K562 (cell line): ENCODE data around the gene PNP. TPM values are rescaled to one million over a fixed set of nuclear protein-coding genes. Genes with fewer than 3 reads are reported as not detected.
A peak's percentile ranks its signal among the peaks of the same experiment; 100 is the strongest.

Source experiments
- BRF1 ChIP-seq: IDR thresholded peaks from 3 replicates; pipeline ENCODE4 v1.6.1; 2011; ENCODE audit warnings: borderline replicate concordance, mild to moderate bottlenecking; ENCODE audit not compliant: insufficient read length; ENCODE audit errors: extremely low read depth
- CHAMP1 ChIP-seq: fragments of 450-650 bp; IDR thresholded peaks from 2 replicates; pipeline ENCODE4 v1.6.1; 2016; ENCODE audit warnings: mild to moderate bottlenecking
- CTCFL ChIP-seq: IDR thresholded peaks from 2 replicates; pipeline ENCODE4 v1.6.1; 2011; ENCODE audit warnings: borderline replicate concordance, low read depth, mild to moderate bottlenecking, moderate library complexity, low read length; ENCODE audit not compliant: insufficient read depth, poor library complexity, severe bottlenecking
- NFRKB ChIP-seq: fragments of 450-650 bp; IDR thresholded peaks from 2 replicates; pipeline ENCODE4 v1.6.1; 2016; ENCODE audit warnings: low read depth
- ZNF318 ChIP-seq, 2 experiments: fragments of 450-650 bp; IDR thresholded peaks; 2 replicates each; pipeline ENCODE4 v1.6.1; 2016; ENCODE audit warnings: mild to moderate bottlenecking in 2 of 2, borderline replicate concordance in 1 of 2, low read depth in 1 of 2, moderate library complexity in 1 of 2
- polyA plus RNA-seq, 8 experiments: library from polyadenylated mRNA; depleted of rRNA in 4 of 8; stranded (reverse) in 5 of 8; unstranded in 3 of 8; fragments of >200 nt; fragmentation: Nextera tagmentation in 2 of 8; fragmentation: Illumina TruSeq in 1 of 8; extraction: Ambion mirVana in 2 of 8; extraction: Trizol in 1 of 8; gene quantifications; 2 replicates each; pipeline versions ENCODE4 v1.2.1 to v1.2.3, GENCODE V29; 2011 to 2014; ENCODE audit warnings: inconsistent platforms in 1 of 8, missing spikeins in 1 of 8
- total RNA-seq, 7 experiments: library from RNA; depleted of rRNA in 6 of 7; stranded (reverse); fragments of >200 nt in 6 of 7; fragmentation: Illumina TruSeq in 2 of 7; extraction: Trizol in 2 of 7; gene quantifications; 2 replicates each; pipeline versions ENCODE4 v1.2.1 to v1.2.3, GENCODE V29; 2011 to 2021; ENCODE audit warnings: low replicate concordance in 1 of 7
- TF ChIP-seq, protein P1 (sequence below), 2 experiments: IDR thresholded peaks; 2 replicates each; pipeline ENCODE4 v1.6.1; 2012; ENCODE audit warnings: improper control_type of control experiment in 2 of 2, low read depth in 2 of 2, low read length in 2 of 2, borderline replicate concordance in 1 of 2
- TF ChIP-seq, protein P2 (sequence below): sonication (generic); formaldehyde crosslinking; IDR thresholded peaks from 2 replicates; pipeline ENCODE4 v1.5.0; 2020; ENCODE audit warnings: missing genetic modification reagents

PNP gene
- total and polyA plus RNA-seq, 9 of the 15 experiments (the other 6 are each of a cell fraction or from before 2014, with no cell fraction given): 92.5 to 288 (median 137) TPM

- TF ChIP-seq, protein P1, sequence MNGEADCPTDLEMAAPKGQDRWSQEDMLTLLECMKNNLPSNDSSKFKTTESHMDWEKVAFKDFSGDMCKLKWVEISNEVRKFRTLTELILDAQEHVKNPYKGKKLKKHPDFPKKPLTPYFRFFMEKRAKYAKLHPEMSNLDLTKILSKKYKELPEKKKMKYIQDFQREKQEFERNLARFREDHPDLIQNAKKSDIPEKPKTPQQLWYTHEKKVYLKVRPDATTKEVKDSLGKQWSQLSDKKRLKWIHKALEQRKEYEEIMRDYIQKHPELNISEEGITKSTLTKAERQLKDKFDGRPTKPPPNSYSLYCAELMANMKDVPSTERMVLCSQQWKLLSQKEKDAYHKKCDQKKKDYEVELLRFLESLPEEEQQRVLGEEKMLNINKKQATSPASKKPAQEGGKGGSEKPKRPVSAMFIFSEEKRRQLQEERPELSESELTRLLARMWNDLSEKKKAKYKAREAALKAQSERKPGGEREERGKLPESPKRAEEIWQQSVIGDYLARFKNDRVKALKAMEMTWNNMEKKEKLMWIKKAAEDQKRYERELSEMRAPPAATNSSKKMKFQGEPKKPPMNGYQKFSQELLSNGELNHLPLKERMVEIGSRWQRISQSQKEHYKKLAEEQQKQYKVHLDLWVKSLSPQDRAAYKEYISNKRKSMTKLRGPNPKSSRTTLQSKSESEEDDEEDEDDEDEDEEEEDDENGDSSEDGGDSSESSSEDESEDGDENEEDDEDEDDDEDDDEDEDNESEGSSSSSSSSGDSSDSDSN (IDR thresholded peaks at IDR 0.05; ENCODE audit: borderline replicate concordance in 1 of 2, low read depth in 2 of 2, low read length in 2 of 2): no peak
- no peak for TF ChIP-seq CTCFL
- TF ChIP-seq CHAMP1: no peak
- TF ChIP-seq, protein P2, sequence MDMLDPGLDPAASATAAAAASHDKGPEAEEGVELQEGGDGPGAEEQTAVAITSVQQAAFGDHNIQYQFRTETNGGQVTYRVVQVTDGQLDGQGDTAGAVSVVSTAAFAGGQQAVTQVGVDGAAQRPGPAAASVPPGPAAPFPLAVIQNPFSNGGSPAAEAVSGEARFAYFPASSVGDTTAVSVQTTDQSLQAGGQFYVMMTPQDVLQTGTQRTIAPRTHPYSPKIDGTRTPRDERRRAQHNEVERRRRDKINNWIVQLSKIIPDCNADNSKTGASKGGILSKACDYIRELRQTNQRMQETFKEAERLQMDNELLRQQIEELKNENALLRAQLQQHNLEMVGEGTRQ: peak; percentile 98
- TF ChIP-seq ZNF318 (IDR thresholded peaks at IDR 0.05; ENCODE audit: borderline replicate concordance in 1 of 2, low read depth in 1 of 2): peak in 1 of 2 experiments; percentile 93; a peak in 2 of 4 replicates
- TF ChIP-seq NFRKB: peak; percentile 78
- TF ChIP-seq BRF1: no peak
Observed at GRCh38 chr14:20461225-20462141, 7.7 kb upstream of the PNP start, which contains the start of gene PIP4P1 (continued).
